Gastroesophageal sphincter (tissue), 3 donors: ENCODE data around the gene INTS15.

Experiments
- EP300 ChIP-seq: sonication (generic); formaldehyde crosslinking; IDR thresholded peaks from one replicate; pipeline ENCODE4 v1.6.1; 2017; ENCODE audit warnings: antibody characterized with exemption, mild to moderate bottlenecking
- TF ChIP-seq, protein P1 (sequence below), 4 experiments: fragments of 200-600 bp in 2 of 4; fragments of 450-650 bp in 2 of 4; sonication (generic) in 1 of 4; IDR thresholded peaks; one replicate each; pipeline ENCODE4 v1.5.1; 2017 to 2019; ENCODE audit warnings: antibody characterized with exemption in 4 of 4, mild to moderate bottlenecking in 2 of 4, moderate library complexity in 2 of 4

DNA sequence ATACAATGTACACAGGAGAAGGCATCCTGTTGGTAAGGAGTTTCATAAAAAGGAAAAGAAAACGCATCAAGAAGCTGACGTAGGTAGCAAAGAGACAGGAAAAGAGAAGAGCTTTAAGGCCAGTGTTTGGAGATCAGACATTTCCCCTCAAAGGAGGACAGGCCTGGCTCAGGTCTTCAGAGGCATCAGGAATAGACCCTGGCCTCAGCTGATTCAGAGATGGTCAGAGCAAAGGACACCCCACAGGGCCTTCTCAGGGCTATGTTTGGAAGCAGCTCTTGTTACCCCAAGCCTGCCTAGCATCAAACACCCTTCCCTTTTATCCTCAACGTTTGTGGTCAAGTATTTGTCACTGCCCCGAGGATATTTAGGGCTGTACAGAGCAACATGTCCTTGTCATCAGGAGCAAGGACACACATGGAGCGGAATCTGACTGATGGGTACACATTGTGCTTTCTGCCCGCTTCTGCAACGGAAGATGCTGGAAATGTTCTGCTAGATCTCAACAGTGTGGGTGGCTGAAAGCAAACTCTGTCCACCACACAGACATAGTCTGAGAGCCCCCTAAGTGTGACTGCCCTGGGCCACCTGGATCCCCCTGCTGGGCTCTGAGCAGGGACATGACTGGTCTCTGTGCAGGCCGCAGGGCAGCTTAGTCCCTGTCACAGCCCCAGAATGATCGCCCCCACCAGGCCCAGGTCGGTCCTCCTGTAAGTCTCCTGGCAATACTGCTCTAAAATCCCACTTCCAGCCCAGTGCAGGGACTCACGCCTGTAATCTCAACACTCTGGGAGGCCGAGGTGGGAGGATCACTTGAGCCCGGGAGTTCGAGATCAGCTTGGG, 13.6 kb upstream of the INTS15 start:
- TF ChIP-seq, protein P1, sequence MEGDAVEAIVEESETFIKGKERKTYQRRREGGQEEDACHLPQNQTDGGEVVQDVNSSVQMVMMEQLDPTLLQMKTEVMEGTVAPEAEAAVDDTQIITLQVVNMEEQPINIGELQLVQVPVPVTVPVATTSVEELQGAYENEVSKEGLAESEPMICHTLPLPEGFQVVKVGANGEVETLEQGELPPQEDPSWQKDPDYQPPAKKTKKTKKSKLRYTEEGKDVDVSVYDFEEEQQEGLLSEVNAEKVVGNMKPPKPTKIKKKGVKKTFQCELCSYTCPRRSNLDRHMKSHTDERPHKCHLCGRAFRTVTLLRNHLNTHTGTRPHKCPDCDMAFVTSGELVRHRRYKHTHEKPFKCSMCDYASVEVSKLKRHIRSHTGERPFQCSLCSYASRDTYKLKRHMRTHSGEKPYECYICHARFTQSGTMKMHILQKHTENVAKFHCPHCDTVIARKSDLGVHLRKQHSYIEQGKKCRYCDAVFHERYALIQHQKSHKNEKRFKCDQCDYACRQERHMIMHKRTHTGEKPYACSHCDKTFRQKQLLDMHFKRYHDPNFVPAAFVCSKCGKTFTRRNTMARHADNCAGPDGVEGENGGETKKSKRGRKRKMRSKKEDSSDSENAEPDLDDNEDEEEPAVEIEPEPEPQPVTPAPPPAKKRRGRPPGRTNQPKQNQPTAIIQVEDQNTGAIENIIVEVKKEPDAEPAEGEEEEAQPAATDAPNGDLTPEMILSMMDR (IDR thresholded peaks at IDR 0.05): no peak
- no peak for TF ChIP-seq EP300
